K562 (cell line): ENCODE measurements around the gene EMILIN1. TPM values are rescaled to one million over a fixed set of nuclear protein-coding genes. Genes with fewer than 3 reads are reported as not detected.
A peak's percentile ranks its signal among the peaks of the same experiment; 100 is the strongest.

Experiments used
- BRF1 ChIP-seq: IDR thresholded peaks from 3 replicates; pipeline ENCODE4 v1.6.1; 2011; ENCODE audit warnings: borderline replicate concordance, mild to moderate bottlenecking; ENCODE audit not compliant: insufficient read length; ENCODE audit errors: extremely low read depth
- DLX4 ChIP-seq: fragments of 250-450 bp; sonication (Bioruptor Pico); IDR thresholded peaks from 2 replicates; pipeline ENCODE4 v1.6.1; 2021; ENCODE audit warnings: mild to moderate bottlenecking
- HCFC1 ChIP-seq: IDR thresholded peaks from 2 replicates; pipeline ENCODE4 v1.6.1; 2012; ENCODE audit warnings: low read depth, low read length, improper control_type of control experiment
- ID3 ChIP-seq, 2 experiments: fragments of 250-450 bp in 1 of 2; fragments of 450-650 bp in 1 of 2; sonication (Bioruptor Pico) in 1 of 2; IDR thresholded peaks; 2 replicates each; pipeline versions ENCODE4 v1.6.1 to v1.8.0; 2016 to 2021; ENCODE audit warnings: mild to moderate bottlenecking in 2 of 2, moderate library complexity in 2 of 2, missing compliant biosample characterization in 1 of 2, missing genetic modification characterization in 1 of 2
- KDM1A ChIP-seq, 2 experiments: fragments of 450-650 bp; IDR thresholded peaks; 2 replicates each; pipeline ENCODE4 v1.6.1; 2016; ENCODE audit warnings: mild to moderate bottlenecking in 2 of 2
- NCOA4 ChIP-seq: fragments of 450-650 bp; IDR thresholded peaks from 2 replicates; pipeline ENCODE4 v1.6.1; 2018; ENCODE audit warnings: mild to moderate bottlenecking; ENCODE audit not compliant: partially characterized antibody
- RCOR1 ChIP-seq, 2 experiments: IDR thresholded peaks; 2 replicates each; pipeline ENCODE4 v1.6.1; 2012; ENCODE audit warnings: low read depth in 2 of 2, low read length in 2 of 2, borderline replicate concordance in 1 of 2, improper control_type of control experiment in 1 of 2
- REST ChIP-seq, 2 experiments: fragments of 450-650 bp; formaldehyde crosslinking in 1 of 2; IDR thresholded peaks; 2 replicates each; pipeline versions ENCODE4 v1.4.0 to v1.6.1; 2014 to 2020; ENCODE audit warnings: mild to moderate bottlenecking in 2 of 2, borderline replicate concordance in 1 of 2, low read depth in 1 of 2
- TCF3 ChIP-seq: sonication (generic); formaldehyde crosslinking; IDR thresholded peaks from 2 replicates; pipeline ENCODE4 v1.4.0; 2020; ENCODE audit warnings: mild to moderate bottlenecking, missing genetic modification reagents
- YY1 ChIP-seq, 3 experiments: IDR thresholded peaks; 2 replicates each; pipeline ENCODE4 v1.6.1; 2011; ENCODE audit warnings: low read length in 2 of 3, mild to moderate bottlenecking in 2 of 3, moderate library complexity in 2 of 3, borderline replicate concordance in 1 of 3, control low read depth in 1 of 3, low read depth in 1 of 3; ENCODE audit not compliant: insufficient read depth in 3 of 3, insufficient replicate concordance in 2 of 3, control insufficient read depth in 1 of 3, insufficient read length in 1 of 3; ENCODE audit errors: extremely low read depth in 1 of 3
- ZNF316 ChIP-seq: fragments of 450-650 bp; IDR thresholded peaks from 2 replicates; pipeline ENCODE4 v1.6.1; 2016
- polyA plus RNA-seq, 8 experiments: library from polyadenylated mRNA; depleted of rRNA in 4 of 8; stranded (reverse) in 5 of 8; unstranded in 3 of 8; fragments of >200 nt; fragmentation: Nextera tagmentation in 2 of 8; fragmentation: Illumina TruSeq in 1 of 8; extraction: Ambion mirVana in 2 of 8; extraction: Trizol in 1 of 8; gene quantifications; 2 replicates each; pipeline versions ENCODE4 v1.2.1 to v1.2.3, GENCODE V29; 2011 to 2014; ENCODE audit warnings: inconsistent platforms in 1 of 8, missing spikeins in 1 of 8
- total RNA-seq, 7 experiments: library from RNA; depleted of rRNA in 6 of 7; stranded (reverse); fragments of >200 nt in 6 of 7; fragmentation: Illumina TruSeq in 2 of 7; extraction: Trizol in 2 of 7; gene quantifications; 2 replicates each; pipeline versions ENCODE4 v1.2.1 to v1.2.3, GENCODE V29; 2011 to 2021; ENCODE audit warnings: low replicate concordance in 1 of 7
- TF ChIP-seq, protein P1 (sequence below): sonication (generic); formaldehyde crosslinking; IDR thresholded peaks from 2 replicates; pipeline ENCODE4 v1.9.0; 2022; ENCODE audit warnings: mild to moderate bottlenecking, missing genetic modification reagents

Gene EMILIN1
- total and polyA plus RNA-seq, 9 of the 15 experiments (the other 6 are each of a cell fraction or from before 2014, with no cell fraction given) = 0.04 to 2.7 (median 0.54) TPM; not detected in 2

DNA sequence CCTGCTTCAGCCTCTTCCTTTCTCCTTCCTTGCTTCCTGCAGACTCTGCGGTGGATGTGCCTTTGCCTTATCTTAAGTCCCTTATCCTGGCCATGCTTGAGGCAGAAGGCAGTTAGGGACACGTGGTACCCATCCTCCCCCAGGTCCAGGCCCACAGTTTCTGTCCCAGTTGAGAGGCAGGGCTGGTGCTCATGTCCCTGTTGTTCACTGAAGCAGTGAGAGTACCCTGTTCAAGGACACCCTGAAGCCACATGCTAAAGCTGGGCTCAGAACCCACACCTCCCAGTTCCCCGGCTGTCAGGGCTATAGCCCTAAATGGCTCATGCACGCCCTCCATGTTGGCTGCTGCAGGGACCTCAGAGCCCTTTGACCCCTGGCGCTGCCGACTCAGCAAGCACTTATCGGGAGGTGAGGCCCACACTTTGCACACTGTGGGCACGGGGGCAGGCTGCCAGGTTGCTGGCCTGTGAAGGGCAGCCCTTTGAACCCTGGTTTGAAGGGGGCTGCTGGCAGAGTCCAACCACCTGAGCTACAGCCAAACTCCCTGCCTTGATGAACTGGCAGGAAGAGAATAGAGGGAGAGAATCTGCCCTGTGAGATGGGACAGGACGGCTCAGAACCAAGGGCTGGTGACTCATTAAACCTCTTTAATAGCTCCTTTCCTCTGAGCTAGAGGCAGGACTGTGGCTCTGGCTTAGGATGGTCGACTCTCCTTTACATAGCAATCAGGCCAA, 14.4 kb downstream of the EMILIN1 start (continued):
- peak; percentile 68 to 97; a peak in 3 of 4 replicates for TF ChIP-seq RCOR1 (IDR thresholded peaks at IDR 0.05; ENCODE audit: borderline replicate concordance in 1 of 2, low read depth in 2 of 2, low read length in 2 of 2)
- TF ChIP-seq KDM1A (IDR thresholded peaks at IDR 0.05) = peak; percentile 9 to 22; a peak in 1 of 4 replicates
- peak in 2 of 3 experiments; percentile 42 to 61 for TF ChIP-seq YY1 (IDR thresholded peaks at IDR 0.05; ENCODE audit: borderline replicate concordance in 1 of 3, control insufficient read depth in 1 of 3, extremely low read depth in 1 of 3, insufficient read depth in 3 of 3, insufficient read length in 1 of 3, insufficient replicate concordance in 2 of 3, low read depth in 1 of 3, low read length in 2 of 3)
- no peak for TF ChIP-seq ID3 (CRISPR knock-in tag; IDR thresholded peaks at IDR 0.05)
- TF ChIP-seq ID3 (tag; IDR thresholded peaks at IDR 0.05) = peak; percentile 93
- no peak for TF ChIP-seq BRF1
- no peak for TF ChIP-seq NCOA4
- TF ChIP-seq ZNF316 = peak; percentile 24; the same call in 1 of the 2 replicates
- TF ChIP-seq HCFC1 = no peak
- TF ChIP-seq REST (IDR thresholded peaks at IDR 0.05; ENCODE audit: borderline replicate concordance) = peak; percentile 36; the same call in 1 of the 2 replicates
- no peak for TF ChIP-seq REST (CRISPR knock-in tag; IDR thresholded peaks at IDR 0.05; ENCODE audit: low read depth)
- TF ChIP-seq DLX4 (CRISPR knock-in tag) = no peak
- TF ChIP-seq, protein P1, sequence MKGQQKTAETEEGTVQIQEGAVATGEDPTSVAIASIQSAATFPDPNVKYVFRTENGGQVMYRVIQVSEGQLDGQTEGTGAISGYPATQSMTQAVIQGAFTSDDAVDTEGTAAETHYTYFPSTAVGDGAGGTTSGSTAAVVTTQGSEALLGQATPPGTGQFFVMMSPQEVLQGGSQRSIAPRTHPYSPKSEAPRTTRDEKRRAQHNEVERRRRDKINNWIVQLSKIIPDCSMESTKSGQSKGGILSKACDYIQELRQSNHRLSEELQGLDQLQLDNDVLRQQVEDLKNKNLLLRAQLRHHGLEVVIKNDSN (CRISPR knock-in tag) = peak; percentile 90
- TF ChIP-seq TCF3 = peak; percentile 87
